Upper lobe of right lung (tissue), 1 donor: Measurements from ENCODE around the gene DMD. TPM values are rescaled to one million over a fixed set of nuclear protein-coding genes. Genes with fewer than 3 reads are reported as not detected.

ENCODE experiments used
- ATAC-seq: fragments of 200-7000 bp; cut with Tn5 transposase; one replicate; pipeline ENCODE4 v1.9.1; 2020; ENCODE audit warnings: mild to moderate bottlenecking, moderate library complexity
- DNase-seq: peaks from one replicate; pipeline ENCODE4 v3.0.0-alpha.2; 2020
- H3K27ac ChIP-seq: fragments of 200-600 bp; one replicate; pipeline ENCODE4 v1.8.0; 2022
- H3K27me3 ChIP-seq: fragments of 200-600 bp; one replicate; pipeline ENCODE4 v1.8.0; 2022; ENCODE audit warnings: mild to moderate bottlenecking
- H3K36me3 ChIP-seq: fragments of 200-600 bp; one replicate; pipeline ENCODE4 v1.8.0; 2022
- H3K4me1 ChIP-seq: fragments of 200-600 bp; one replicate; pipeline ENCODE4 v1.8.0; 2022
- H3K4me3 ChIP-seq: fragments of 200-600 bp; one replicate; pipeline ENCODE4 v1.8.0; 2022; ENCODE audit warnings: mild to moderate bottlenecking
- H3K9me3 ChIP-seq: fragments of 200-600 bp; one replicate; pipeline ENCODE4 v1.8.0; 2022
- CTCF ChIP-seq: fragments of 200-600 bp; IDR thresholded peaks from one replicate; pipeline ENCODE4 v1.8.0; 2022; ENCODE audit warnings: antibody characterized with exemption
- intact Hi-C: fragments of 100-400 bp; cut with DNase I; formaldehyde crosslinking; loops from one replicate; pipeline ENCODE4 v1.11.0; 2022
- total RNA-seq: library from RNA; stranded (reverse); fragmentation: NEBNext Ultra II Directional; extraction: Animal tissue kit (Norgen Biotek cat#: 25700); gene quantifications from one replicate; pipeline ENCODE4 v1.2.1, GENCODE V29; 2021
- donor health status: DM: no; HTN: yes; CAD: no; lungs with severe emphysema.

DMD gene
- total RNA-seq, 1 donor from 2014 or later, result 24.7 TPM

GRCh38 chrX:31217084-31217483, 1994.3 kb downstream of the DMD start:
- no peak for TF ChIP-seq CTCF

GRCh38 chrX:31215277-31215815, 1996.0 kb downstream of the DMD start:
- no peak overlapping the region for H3K4me3 ChIP-seq
- intact Hi-C loops, result no loop called here
- no peak for ATAC-seq
- no peak overlapping the region for H3K27ac ChIP-seq
- H3K27me3 ChIP-seq, result no peaks in the 10 kb centered on the region
- no peaks in the 10 kb centered on the region for H3K36me3 ChIP-seq
- TF ChIP-seq CTCF, result no peak
- H3K9me3 ChIP-seq, result no peaks in the 10 kb centered on the region
- no peak for DNase-seq
- no peaks in the 10 kb centered on the region for H3K4me1 ChIP-seq

More at GRCh38 chrX:31217084-31217483, 1994.3 kb downstream of the DMD start:
- H3K4me3 ChIP-seq, result no peak overlapping the region
- DNase-seq (no peak), ATAC-seq (no peak)
- no peaks in the 10 kb centered on the region for H3K36me3 ChIP-seq
- no peaks in the 10 kb centered on the region for H3K27me3 ChIP-seq
- intact Hi-C loops, result no loop called here
- H3K9me3 ChIP-seq, result no peaks in the 10 kb centered on the region
- no peak overlapping the region for H3K27ac ChIP-seq
- peaks cover 4% of the 10 kb centered on the region for H3K4me1 ChIP-seq

- Histone ChIP-seq H3K4me3 (no peak overlapping the region), H3K27ac (no peak overlapping the region), H3K27me3 (no peaks in the 10 kb centered on the region), H3K9me3 (no peaks in the 10 kb centered on the region), H3K36me3 (no peaks in the 10 kb centered on the region), H3K4me1 (no peaks in the 10 kb centered on the region)
- intact Hi-C loops, result no loop called here
- TF ChIP-seq CTCF, result peak; percentile 42
- ATAC-seq (no peak), DNase-seq (no peak)
Observed at GRCh38 chrX:31213941-31214340, 1997.4 kb downstream of the DMD start.

GRCh38 chrX:31212856-31213748, 1998.2 kb downstream of the DMD start:
- Histone ChIP-seq H3K36me3 (no peaks in the 10 kb centered on the region), H3K27ac (no peak overlapping the region), H3K9me3 (no peaks in the 10 kb centered on the region), H3K4me3 (no peak overlapping the region), H3K4me1 (no peaks in the 10 kb centered on the region), H3K27me3 (no peaks in the 10 kb centered on the region)
- ATAC-seq (no peak), DNase-seq (no peak)
- TF ChIP-seq CTCF, result no peak
- intact Hi-C loops, result no loop called here

GRCh38 chrX:31209005-31209628, 2002.2 kb downstream of the DMD start:
- Histone ChIP-seq H3K4me1 (no peaks in the 10 kb centered on the region), H3K27ac (no peak overlapping the region), H3K36me3 (no peaks in the 10 kb centered on the region), H3K9me3 (no peaks in the 10 kb centered on the region), H3K4me3 (no peak overlapping the region), H3K27me3 (no peaks in the 10 kb centered on the region)
- DNase-seq, result no peak
- intact Hi-C loops, result no loop called here
- ATAC-seq, result no peak
- no peak for TF ChIP-seq CTCF
